HEK293 (cell line): Measurements from ENCODE around the gene PIGO.

Source experiments
- CTCF ChIA-PET: fragments of 350-600 bp; formaldehyde crosslinking; extraction: SDS; loops from one replicate; lab custom pipeline; 2021; ENCODE audit warnings: antibody characterized with exemption; lab: Yijun Ruan, JAX
- POLR2A ChIA-PET: fragments of 300-600 bp; formaldehyde crosslinking; extraction: SDS; loops from one replicate; lab custom pipeline; 2020; ENCODE audit warnings: antibody characterized with exemption, inconsistent platforms; lab: Yijun Ruan, JAX
- H3K27ac ChIP-seq: fragments of 200-500 bp; sonication (Bioruptor generic); 2 replicates; pipeline ENCODE4 v1.5.1; 2014; ENCODE audit warnings: low read depth, low read length, control low read depth, inconsistent platforms; ENCODE audit errors: extremely low read depth
- H3K36me3 ChIP-seq, 2 experiments: fragments of 200-500 bp in 1 of 2; sonication (Bioruptor generic) in 1 of 2; 1 replicate in 1 of 2; 2 replicates in 1 of 2; pipeline ENCODE4 v1.5.1; 2014 to 2017; ENCODE audit warnings: inconsistent platforms in 2 of 2, low read length in 2 of 2; ENCODE audit not compliant: control insufficient read depth in 2 of 2, insufficient read depth in 1 of 2
- H3K4me1 ChIP-seq: fragments of 200-500 bp; sonication (Bioruptor generic); 2 replicates; pipeline ENCODE4 v1.5.1; 2014; ENCODE audit warnings: mild to moderate bottlenecking, low read length, inconsistent platforms; ENCODE audit not compliant: control insufficient read depth, insufficient read depth
- H3K4me3 ChIP-seq: 2 replicates; pipeline ENCODE4 v1.5.1; 2011; ENCODE audit warnings: low read depth, mild to moderate bottlenecking, control low read depth, low read length, moderate library complexity
- H3K9me3 ChIP-seq: fragments of 200-500 bp; sonication (Bioruptor generic); 2 replicates; pipeline ENCODE4 v1.5.1; 2014; ENCODE audit warnings: low read depth, low read length, inconsistent platforms; ENCODE audit not compliant: control insufficient read depth, insufficient read depth
- HOXC10 ChIP-seq: sonication (generic); formaldehyde crosslinking; IDR thresholded peaks from 2 replicates; pipeline ENCODE4 v1.8.1; 2023; ENCODE audit warnings: mild to moderate bottlenecking, missing genetic modification reagents
- KLF8 ChIP-seq: fragments of 450-650 bp; formaldehyde crosslinking; IDR thresholded peaks from 2 replicates; pipeline ENCODE4 v1.5.1; 2016; ENCODE audit warnings: missing biosample characterization, missing genetic modification characterization
- RBAK ChIP-seq: fragments of 450-650 bp; formaldehyde crosslinking; IDR thresholded peaks from 2 replicates; pipeline ENCODE4 v1.5.1; 2016; ENCODE audit warnings: missing biosample characterization, missing genetic modification characterization
- YY1 ChIP-seq: fragments of 450-650 bp; formaldehyde crosslinking; IDR thresholded peaks from 2 replicates; pipeline ENCODE4 v1.5.1; 2018; ENCODE audit warnings: missing biosample characterization, missing genetic modification characterization
- ZBTB20 ChIP-seq: fragments of 450-650 bp; formaldehyde crosslinking; IDR thresholded peaks from 2 replicates; pipeline ENCODE4 v1.5.1; 2016; ENCODE audit warnings: missing biosample characterization, missing genetic modification characterization
- ZNF23 ChIP-seq: fragments of 450-650 bp; formaldehyde crosslinking; IDR thresholded peaks from 2 replicates; pipeline ENCODE4 v1.5.1; 2016; ENCODE audit warnings: missing biosample characterization, missing genetic modification characterization, borderline replicate concordance
- ZNF24 ChIP-seq: fragments of 450-650 bp; formaldehyde crosslinking; IDR thresholded peaks from 2 replicates; pipeline ENCODE4 v1.5.1; 2016; ENCODE audit warnings: missing biosample characterization, missing genetic modification characterization
- ZNF248 ChIP-seq: fragments of 450-650 bp; formaldehyde crosslinking; IDR thresholded peaks from 2 replicates; pipeline ENCODE4 v1.5.1; 2017; ENCODE audit warnings: missing biosample characterization, missing genetic modification characterization
- ZNF426 ChIP-seq: fragments of 450-650 bp; formaldehyde crosslinking; IDR thresholded peaks from 2 replicates; pipeline ENCODE4 v1.5.1; 2017; ENCODE audit warnings: missing biosample characterization, missing genetic modification characterization, mild to moderate bottlenecking, inconsistent platforms, moderate library complexity
- ZNF544 ChIP-seq: fragments of 450-650 bp; formaldehyde crosslinking; IDR thresholded peaks from 2 replicates; pipeline ENCODE4 v1.5.0; 2017; ENCODE audit warnings: missing biosample characterization, missing genetic modification characterization
- ZNF549 ChIP-seq: fragments of 450-650 bp; IDR thresholded peaks from 2 replicates; pipeline ENCODE4 v1.5.1; 2018; ENCODE audit warnings: missing biosample characterization, missing genetic modification characterization, mild to moderate bottlenecking, inconsistent platforms, moderate library complexity
- ZNF555 ChIP-seq: fragments of 450-650 bp; formaldehyde crosslinking; conservative IDR thresholded peaks from 2 replicates; pipeline ENCODE4 v1.5.1; 2017; ENCODE audit warnings: missing biosample characterization, mild to moderate bottlenecking, missing genetic modification characterization, inconsistent platforms
- ZNF626 ChIP-seq: fragments of 450-650 bp; sonication (Bioruptor Pico); formaldehyde crosslinking; IDR thresholded peaks from 2 replicates; pipeline ENCODE4 v1.5.1; 2018; ENCODE audit warnings: missing biosample characterization, missing genetic modification characterization, inconsistent platforms
- ZNF747 ChIP-seq: fragments of 450-650 bp; formaldehyde crosslinking; IDR thresholded peaks from 2 replicates; pipeline ENCODE4 v1.5.1; 2016; ENCODE audit warnings: missing biosample characterization, missing genetic modification characterization
- ZNF768 ChIP-seq: fragments of 450-650 bp; formaldehyde crosslinking; IDR thresholded peaks from 2 replicates; pipeline ENCODE4 v1.5.1; 2018; ENCODE audit warnings: missing biosample characterization, mild to moderate bottlenecking, missing genetic modification characterization
- ZSCAN16 ChIP-seq: fragments of 450-650 bp; formaldehyde crosslinking; IDR thresholded peaks from 2 replicates; pipeline ENCODE4 v1.5.1; 2016; ENCODE audit warnings: missing biosample characterization, missing genetic modification characterization
- TF ChIP-seq, protein P1 (sequence below): fragments of 450-650 bp; formaldehyde crosslinking; IDR thresholded peaks from 2 replicates; pipeline ENCODE4 v1.5.1; 2017; ENCODE audit warnings: missing biosample characterization, missing genetic modification characterization
- TF ChIP-seq, protein P2 (sequence below): fragments of 450-650 bp; formaldehyde crosslinking; IDR thresholded peaks from 2 replicates; pipeline ENCODE4 v1.5.1; 2016; ENCODE audit warnings: missing biosample characterization, missing genetic modification characterization
- TF ChIP-seq, protein P3 (sequence below): fragments of 450-650 bp; formaldehyde crosslinking; IDR thresholded peaks from 2 replicates; pipeline ENCODE4 v1.5.1; 2016; ENCODE audit warnings: missing biosample characterization, missing genetic modification characterization

Gene PIGO

DNA sequence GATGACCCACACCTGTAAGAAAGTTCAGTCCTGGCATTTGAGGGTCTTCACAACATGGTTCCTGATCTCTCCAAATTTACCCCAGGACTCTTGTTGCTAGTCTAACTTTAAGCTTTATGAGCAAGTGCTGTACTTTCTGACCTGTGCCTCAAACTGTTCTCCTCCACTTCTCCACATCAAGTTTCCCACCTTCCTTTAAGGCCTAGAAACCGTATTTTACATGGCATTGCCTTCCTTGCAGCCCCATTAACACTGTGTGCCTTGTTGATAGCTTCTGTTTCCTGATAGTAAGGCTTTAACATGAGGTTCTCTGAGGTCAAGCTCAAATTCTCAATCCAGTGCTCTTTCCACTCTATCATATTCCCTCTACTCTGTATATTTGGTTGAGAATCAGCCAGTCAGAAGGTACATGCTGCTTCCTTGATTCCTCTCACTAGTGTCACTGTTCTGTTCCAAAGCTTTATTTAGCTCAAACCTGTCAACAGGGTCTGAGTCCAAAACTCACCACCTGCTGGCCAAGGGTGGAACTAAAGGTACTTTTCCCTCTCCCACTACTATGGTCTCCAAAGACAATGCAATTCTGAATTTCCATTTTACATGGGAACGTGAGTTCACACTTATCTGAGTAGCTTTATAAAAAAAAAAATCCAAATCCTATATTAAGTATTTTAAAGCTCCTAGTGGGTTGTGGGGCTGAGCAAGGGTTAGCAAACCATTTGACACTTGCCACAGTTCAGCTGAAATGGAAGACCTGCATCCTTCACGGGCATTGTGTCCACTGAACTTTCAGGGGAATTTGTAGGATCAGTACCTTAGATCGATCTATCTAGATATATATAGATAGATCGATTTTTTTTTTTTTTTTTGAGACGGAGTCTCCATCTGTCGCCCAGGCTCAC, 45.1 kb downstream of the PIGO start:
- no peaks in the 10 kb centered on the region for H3K9me3 ChIP-seq
- peaks cover 10 to 63% of the 10 kb centered on the region in 2 experiments for H3K36me3 ChIP-seq
- H3K4me1 ChIP-seq: no peaks in the 10 kb centered on the region
- POLR2A ChIA-PET: interaction anchor here (0.6 to 2.0 kb wide), 11 partner anchors 11 to 523 kb away, joined by 3 to 18 read pairs (median 3); partner anchors contain the start of genes FANCG, PIGO and VCP
- no peak overlapping the region for H3K27ac ChIP-seq
- CTCF ChIA-PET: interaction anchor here (0.5 to 3.2 kb wide), 36 partner anchors 8 to 502 kb away, joined by 3 to 72 read pairs (median 4); partner anchors contain the start of gene UNC13B
- H3K4me3 ChIP-seq: no peak overlapping the region
- no peak for TF ChIP-seq ZBTB20 (tag by site-specific recombination)
- TF ChIP-seq ZSCAN16 (tag by site-specific recombination): no peak
- no peak for TF ChIP-seq ZNF544
- TF ChIP-seq ZNF555: no peak
- no peak for TF ChIP-seq RBAK
- no peak for TF ChIP-seq ZNF248 (tag by site-specific recombination)
- TF ChIP-seq, protein P1, sequence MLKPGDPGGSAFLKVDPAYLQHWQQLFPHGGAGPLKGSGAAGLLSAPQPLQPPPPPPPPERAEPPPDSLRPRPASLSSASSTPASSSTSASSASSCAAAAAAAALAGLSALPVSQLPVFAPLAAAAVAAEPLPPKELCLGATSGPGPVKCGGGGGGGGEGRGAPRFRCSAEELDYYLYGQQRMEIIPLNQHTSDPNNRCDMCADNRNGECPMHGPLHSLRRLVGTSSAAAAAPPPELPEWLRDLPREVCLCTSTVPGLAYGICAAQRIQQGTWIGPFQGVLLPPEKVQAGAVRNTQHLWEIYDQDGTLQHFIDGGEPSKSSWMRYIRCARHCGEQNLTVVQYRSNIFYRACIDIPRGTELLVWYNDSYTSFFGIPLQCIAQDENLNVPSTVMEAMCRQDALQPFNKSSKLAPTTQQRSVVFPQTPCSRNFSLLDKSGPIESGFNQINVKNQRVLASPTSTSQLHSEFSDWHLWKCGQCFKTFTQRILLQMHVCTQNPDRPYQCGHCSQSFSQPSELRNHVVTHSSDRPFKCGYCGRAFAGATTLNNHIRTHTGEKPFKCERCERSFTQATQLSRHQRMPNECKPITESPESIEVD (tag by site-specific recombination): no peak
- no peak for TF ChIP-seq ZNF426 (tag by site-specific recombination)
- no peak for TF ChIP-seq HOXC10 (CRISPR knock-in tag)
- TF ChIP-seq KLF8: no peak
- TF ChIP-seq ZNF747 (tag by site-specific recombination): no peak
- no peak for TF ChIP-seq ZNF549 (tag by site-specific recombination)
- no peak for TF ChIP-seq ZNF768 (tag by site-specific recombination)
- TF ChIP-seq, protein P2, sequence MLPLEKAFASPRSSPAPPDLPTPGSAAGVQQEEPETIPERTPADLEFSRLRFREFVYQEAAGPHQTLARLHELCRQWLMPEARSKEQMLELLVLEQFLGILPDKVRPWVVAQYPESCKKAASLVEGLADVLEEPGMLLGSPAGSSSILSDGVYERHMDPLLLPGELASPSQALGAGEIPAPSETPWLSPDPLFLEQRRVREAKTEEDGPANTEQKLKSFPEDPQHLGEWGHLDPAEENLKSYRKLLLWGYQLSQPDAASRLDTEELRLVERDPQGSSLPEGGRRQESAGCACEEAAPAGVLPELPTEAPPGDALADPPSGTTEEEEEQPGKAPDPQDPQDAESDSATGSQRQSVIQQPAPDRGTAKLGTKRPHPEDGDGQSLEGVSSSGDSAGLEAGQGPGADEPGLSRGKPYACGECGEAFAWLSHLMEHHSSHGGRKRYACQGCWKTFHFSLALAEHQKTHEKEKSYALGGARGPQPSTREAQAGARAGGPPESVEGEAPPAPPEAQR (tag by site-specific recombination): no peak

DNA sequence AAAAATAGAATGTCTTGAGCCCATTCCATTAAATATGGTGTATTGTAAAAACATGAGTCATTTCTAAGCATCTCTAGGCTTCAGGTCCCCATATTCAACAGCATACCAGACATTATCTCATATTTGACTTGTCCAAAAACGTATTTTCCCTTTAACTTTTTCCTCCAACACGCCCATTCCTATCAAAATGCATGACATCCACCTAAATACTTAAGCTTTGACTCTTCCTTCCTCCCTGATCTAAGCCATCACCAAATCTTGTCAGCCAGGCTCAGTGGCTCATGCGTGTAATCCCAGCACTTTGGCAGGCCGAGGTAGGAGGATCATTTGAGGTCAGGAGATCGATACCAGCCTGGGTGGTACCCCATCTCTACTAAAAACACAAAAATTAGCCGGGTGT, 47.9 kb downstream of the PIGO start:
- no peak overlapping the region for H3K4me3 ChIP-seq
- H3K9me3 ChIP-seq: no peaks in the 10 kb centered on the region
- H3K36me3 ChIP-seq: peaks cover 0 to 43% of the 10 kb centered on the region in 2 experiments; a peak in 2 of 3 replicates
- H3K27ac ChIP-seq: no peak overlapping the region
- TF ChIP-seq ZNF626 (tag by site-specific recombination) (no peak), ZNF23 (tag by site-specific recombination) (no peak), ZNF24 (tag by site-specific recombination) (no peak), YY1 (no peak)
- TF ChIP-seq, protein P3, sequence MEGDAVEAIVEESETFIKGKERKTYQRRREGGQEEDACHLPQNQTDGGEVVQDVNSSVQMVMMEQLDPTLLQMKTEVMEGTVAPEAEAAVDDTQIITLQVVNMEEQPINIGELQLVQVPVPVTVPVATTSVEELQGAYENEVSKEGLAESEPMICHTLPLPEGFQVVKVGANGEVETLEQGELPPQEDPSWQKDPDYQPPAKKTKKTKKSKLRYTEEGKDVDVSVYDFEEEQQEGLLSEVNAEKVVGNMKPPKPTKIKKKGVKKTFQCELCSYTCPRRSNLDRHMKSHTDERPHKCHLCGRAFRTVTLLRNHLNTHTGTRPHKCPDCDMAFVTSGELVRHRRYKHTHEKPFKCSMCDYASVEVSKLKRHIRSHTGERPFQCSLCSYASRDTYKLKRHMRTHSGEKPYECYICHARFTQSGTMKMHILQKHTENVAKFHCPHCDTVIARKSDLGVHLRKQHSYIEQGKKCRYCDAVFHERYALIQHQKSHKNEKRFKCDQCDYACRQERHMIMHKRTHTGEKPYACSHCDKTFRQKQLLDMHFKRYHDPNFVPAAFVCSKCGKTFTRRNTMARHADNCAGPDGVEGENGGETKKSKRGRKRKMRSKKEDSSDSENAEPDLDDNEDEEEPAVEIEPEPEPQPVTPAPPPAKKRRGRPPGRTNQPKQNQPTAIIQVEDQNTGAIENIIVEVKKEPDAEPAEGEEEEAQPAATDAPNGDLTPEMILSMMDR (tag by site-specific recombination): no peak
- no peaks in the 10 kb centered on the region for H3K4me1 ChIP-seq
- POLR2A ChIA-PET: no interaction called here
- CTCF ChIA-PET: interaction anchor here (1.3 kb wide), 1 partner anchor 149 kb away, joined by 6 read pairs; no protein-coding TSS in a partner anchor
